BLaER1 treated with 17β-estradiol and CSF1 and Interleukin-3, amounts not matched to agents 10 nM and 100 nM (cell line): ENCODE measurements around the gene FAM177A1.

Source experiments
- H3K27ac ChIP-seq, 11 experiments: shearing (Covaris generic); formaldehyde crosslinking; 2 replicates each; pipeline ENCODE4 v1.8.1; 2022
- H3K27me3 ChIP-seq, 11 experiments: shearing (Covaris generic); formaldehyde crosslinking; 2 replicates each; pipeline ENCODE4 v1.8.1; 2022
- H3K36me3 ChIP-seq, 11 experiments: shearing (Covaris generic); formaldehyde crosslinking; 2 replicates each; pipeline ENCODE4 v1.8.1; 2022
- H3K4me1 ChIP-seq, 10 experiments: shearing (Covaris generic); formaldehyde crosslinking; 2 replicates each; pipeline ENCODE4 v1.8.1; 2022
- H3K4me2 ChIP-seq, 11 experiments: shearing (Covaris generic); formaldehyde crosslinking; 2 replicates each; pipeline ENCODE4 v1.8.1; 2022
- H3K4me3 ChIP-seq, 10 experiments: shearing (Covaris generic); formaldehyde crosslinking; 2 replicates each; pipeline ENCODE4 v1.8.1; 2022
- H3K9ac ChIP-seq, 11 experiments: shearing (Covaris generic); formaldehyde crosslinking; 2 replicates each; pipeline ENCODE4 v1.8.1; 2022
- H3K9me3 ChIP-seq, 11 experiments: shearing (Covaris generic); formaldehyde crosslinking; replicated peaks in 1 of 11; 2 replicates each; pipeline ENCODE4 v1.8.1; 2022
- H4K20me1 ChIP-seq, 11 experiments: shearing (Covaris generic); formaldehyde crosslinking; 2 replicates each; pipeline ENCODE4 v1.8.1; 2022
- Cebpa-rat ChIP-seq, 11 experiments: shearing (Covaris generic); IDR thresholded peaks; 2 replicates each; pipeline ENCODE4 v1.8.1; 2022

FAM177A1 gene

GRCh38 chr14:35046048-35046750, at the start of gene FAM177A1:
Gene FAM177A1, plus strand, starts transcription at chr14:35046272. Its CDS starts 192 bp downstream, at chr14:35046464.
- TF ChIP-seq Cebpa-rat (IDR thresholded peaks at IDR 0.05) = no peak
- Histone ChIP-seq H3K4me2 (peak within 1 kb of the TSS; percentile 78 to 96 (median 91)), H3K4me3 (peak within 1 kb of the TSS; percentile 76 to 91 (median 83)), H4K20me1 (no peaks in the 10 kb centered on the region), H3K36me3 (peaks cover 5 to 22% (median 10%) of the 10 kb centered on the region in 11 experiments; a peak in 15 of 22 replicates), H3K9me3 (no peaks in the 10 kb centered on the region), H3K27me3 (no peaks in the 10 kb centered on the region), H3K4me1 (peaks cover 12 to 38% (median 17%) of the 10 kb centered on the region in 10 experiments), H3K9ac (peak within 1 kb of the TSS; percentile 74 to 87 (median 84)), H3K27ac (peak within 1 kb of the TSS; percentile 67 to 85 (median 74))

DNA sequence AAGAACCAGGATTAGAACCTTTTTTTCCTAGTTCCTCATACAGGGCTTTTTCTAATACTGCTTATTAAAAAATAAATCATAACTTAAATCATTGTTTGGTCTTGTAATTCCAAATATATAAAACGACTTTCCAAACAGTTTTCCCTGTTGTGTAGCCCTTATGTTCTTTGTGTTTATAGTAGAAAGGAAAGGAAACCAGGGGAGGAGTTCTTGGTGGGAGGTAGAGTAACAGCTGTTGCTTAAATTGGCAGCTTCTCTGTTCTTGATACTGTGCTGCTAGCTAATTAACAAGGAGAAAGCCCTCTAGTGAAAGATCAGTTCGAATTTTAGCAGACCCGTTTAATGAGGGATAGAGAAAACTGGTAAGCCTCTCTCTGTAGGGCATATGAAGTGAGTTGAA, 48.3 kb upstream of the FAM177A1 start:
- no peaks in the 10 kb centered on the region for H3K27me3 ChIP-seq
- H3K4me1 ChIP-seq = peaks cover 0 to 3% (median 0%) of the 10 kb centered on the region in 10 experiments; a peak in 1 of 20 replicates
- H3K9ac ChIP-seq = no peak overlapping the region
- H3K36me3 ChIP-seq = peaks cover 44 to 70% (median 60%) of the 10 kb centered on the region in 11 experiments
- H3K4me2 ChIP-seq = no peak overlapping the region
- H4K20me1 ChIP-seq = peaks cover 0 to 35% (median 30%) of the 10 kb centered on the region in 11 experiments; a peak in 11 of 22 replicates
- TF ChIP-seq Cebpa-rat (IDR thresholded peaks at IDR 0.05) = no peak
- no peaks in the 10 kb centered on the region for H3K9me3 ChIP-seq
- H3K4me3 ChIP-seq = no peak overlapping the region
- H3K27ac ChIP-seq = no peak overlapping the region

DNA sequence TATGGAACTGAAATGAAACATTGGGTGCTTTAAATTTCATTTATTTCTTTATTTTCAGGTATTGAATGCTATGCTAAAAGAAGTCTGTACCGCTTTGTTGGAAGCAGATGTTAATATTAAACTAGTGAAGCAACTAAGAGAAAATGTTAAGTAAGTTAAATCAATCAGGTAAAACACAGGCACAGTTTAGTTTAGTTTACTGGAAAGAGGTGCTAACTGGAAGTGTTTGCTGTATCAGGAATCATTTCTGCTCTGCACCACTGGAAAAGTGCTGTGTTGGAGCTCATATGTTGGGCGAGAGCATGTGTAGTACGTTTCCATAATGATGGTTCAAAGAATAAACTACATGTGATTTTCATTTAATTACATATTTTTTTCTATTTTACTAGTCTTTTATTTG, 46.6 kb upstream of the FAM177A1 start:
- H3K4me2 ChIP-seq = no peak overlapping the region
- no peak for TF ChIP-seq Cebpa-rat (IDR thresholded peaks at IDR 0.05)

DNA sequence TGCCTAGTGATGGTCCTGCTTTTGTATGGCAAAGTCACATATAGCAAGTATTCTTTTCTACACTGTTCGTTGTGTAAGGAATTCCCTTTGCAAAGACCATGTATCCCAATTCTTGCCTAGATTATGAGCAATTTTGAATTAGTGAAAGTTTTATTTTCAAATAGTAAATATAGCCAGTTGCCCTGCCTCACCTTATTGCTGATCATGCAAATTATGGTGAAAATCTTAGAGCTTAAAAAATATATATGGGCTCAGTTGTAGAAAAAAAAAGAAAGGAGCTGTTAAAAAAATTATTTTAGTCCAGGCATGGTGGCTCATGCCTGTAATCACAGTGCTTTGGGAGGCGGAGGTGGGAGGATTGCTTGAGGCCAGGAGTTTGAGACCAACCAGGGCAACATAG, 44.5 kb upstream of the FAM177A1 start:
- H3K4me3 ChIP-seq = no peak overlapping the region
- H3K36me3 ChIP-seq = peaks cover 72 to 96% (median 83%) of the 10 kb centered on the region in 11 experiments
- H3K27ac ChIP-seq = no peak overlapping the region
- no peaks in the 10 kb centered on the region for H3K4me1 ChIP-seq
- no peaks in the 10 kb centered on the region for H3K9me3 ChIP-seq
- no peaks in the 10 kb centered on the region for H3K27me3 ChIP-seq
- H3K9ac ChIP-seq = no peak overlapping the region
- H3K4me2 ChIP-seq = no peak overlapping the region
- TF ChIP-seq Cebpa-rat (IDR thresholded peaks at IDR 0.05) = no peak
- H4K20me1 ChIP-seq = peaks cover 0 to 1% (median 0%) of the 10 kb centered on the region in 11 experiments; a peak in 5 of 22 replicates

More for the DNA sequence above, 46.6 kb upstream of the FAM177A1 start:
- Histone ChIP-seq H3K4me3 (no peak overlapping the region), H3K9me3 (no peaks in the 10 kb centered on the region), H3K9ac (no peak overlapping the region), H3K36me3 (peaks cover 59 to 87% (median 77%) of the 10 kb centered on the region in 11 experiments), H4K20me1 (peaks cover 0 to 22% (median 16%) of the 10 kb centered on the region in 11 experiments; a peak in 10 of 22 replicates), H3K27me3 (no peaks in the 10 kb centered on the region), H3K27ac (no peak overlapping the region), H3K4me1 (peaks cover 0 to 3% (median 0%) of the 10 kb centered on the region in 10 experiments; a peak in 1 of 20 replicates)

GRCh38 chr14:35004839-35005238, 41.2 kb upstream of the FAM177A1 start:
- H3K4me2 ChIP-seq = no peak overlapping the region
- no peak overlapping the region for H3K27ac ChIP-seq
- no peaks in the 10 kb centered on the region for H4K20me1 ChIP-seq
- H3K36me3 ChIP-seq = peaks cover 74 to 91% (median 83%) of the 10 kb centered on the region in 11 experiments
- TF ChIP-seq Cebpa-rat (IDR thresholded peaks at IDR 0.05) = no peak
- H3K4me3 ChIP-seq = no peak overlapping the region
- H3K27me3 ChIP-seq = no peaks in the 10 kb centered on the region
- H3K9me3 ChIP-seq = no peaks in the 10 kb centered on the region
- no peaks in the 10 kb centered on the region for H3K4me1 ChIP-seq
- H3K9ac ChIP-seq = no peak overlapping the region

DNA sequence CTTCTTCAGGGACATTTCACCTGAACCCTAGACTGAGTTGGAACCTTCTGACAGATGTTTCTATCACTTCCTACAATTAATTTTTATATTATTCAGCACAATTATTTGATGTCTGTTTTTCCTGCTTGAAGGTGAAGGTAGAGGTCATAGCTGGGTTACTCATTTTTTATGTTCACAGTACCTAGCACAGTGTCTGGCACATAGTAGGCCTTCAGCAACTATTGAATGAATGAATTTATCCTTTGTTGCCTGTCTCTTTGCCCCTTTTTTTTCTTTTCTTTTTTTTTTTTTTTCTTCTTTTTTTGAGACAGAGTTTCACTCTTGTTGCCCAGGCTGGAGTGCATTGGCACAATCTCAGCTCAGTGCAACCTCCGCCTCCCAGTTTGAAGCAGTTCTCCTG, 29.5 kb upstream of the FAM177A1 start:
- no peaks in the 10 kb centered on the region for H3K9me3 ChIP-seq
- peaks cover 0 to 8% (median 0%) of the 10 kb centered on the region in 11 experiments; a peak in 1 of 22 replicates for H4K20me1 ChIP-seq
- H3K27ac ChIP-seq = no peak overlapping the region
- no peak overlapping the region for H3K9ac ChIP-seq
- TF ChIP-seq Cebpa-rat (IDR thresholded peaks at IDR 0.05) = no peak
- peaks cover 0 to 18% (median 16%) of the 10 kb centered on the region in 10 experiments; a peak in 14 of 20 replicates for H3K4me1 ChIP-seq
- no peaks in the 10 kb centered on the region for H3K27me3 ChIP-seq
- no peak overlapping the region for H3K4me2 ChIP-seq
- no peak overlapping the region for H3K4me3 ChIP-seq
- H3K36me3 ChIP-seq = peaks cover 85 to 100% (median 94%) of the 10 kb centered on the region in 11 experiments

DNA sequence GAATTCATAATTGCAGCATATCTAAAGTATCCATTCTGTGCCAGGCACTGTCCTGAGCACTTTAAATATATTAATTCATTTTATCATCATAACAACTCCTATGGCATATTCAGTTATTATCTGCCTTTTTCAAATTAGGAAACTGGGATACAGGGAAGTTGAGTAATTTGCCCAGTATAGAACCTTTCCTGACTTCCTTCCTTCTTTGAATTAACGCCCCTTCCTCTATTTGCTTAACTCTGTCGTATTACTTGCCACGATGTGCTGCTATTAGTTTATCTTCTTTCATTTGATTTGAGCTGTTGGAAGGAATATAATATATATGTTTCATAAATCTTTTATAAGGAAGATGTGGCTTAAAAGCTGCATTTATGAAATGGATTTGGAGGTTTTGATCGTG, 25.4 kb upstream of the FAM177A1 start:
- Histone ChIP-seq H3K9ac (no peak overlapping the region), H3K4me1 (peaks cover 0 to 19% (median 16%) of the 10 kb centered on the region in 10 experiments; a peak in 14 of 20 replicates), H3K36me3 (peaks cover 85 to 100% (median 95%) of the 10 kb centered on the region in 11 experiments), H3K27me3 (no peaks in the 10 kb centered on the region), H3K27ac (peak overlapping the region in 3 of 11 experiments; percentile 31 to 45 (median 36); a peak in 4 of 22 replicates), H3K4me3 (no peak overlapping the region), H3K9me3 (no peaks in the 10 kb centered on the region), H3K4me2 (peak overlapping the region in 8 of 11 experiments; percentile 7 to 67 (median 62); a peak in 15 of 22 replicates), H4K20me1 (peaks cover 0 to 9% (median 0%) of the 10 kb centered on the region in 11 experiments; a peak in 1 of 22 replicates)
- no peak for TF ChIP-seq Cebpa-rat (IDR thresholded peaks at IDR 0.05)

GRCh38 chr14:35028435-35028834, 17.6 kb upstream of the FAM177A1 start:
- peaks cover 90 to 100% (median 98%) of the 10 kb centered on the region in 11 experiments for H3K36me3 ChIP-seq
- H3K4me3 ChIP-seq = no peak overlapping the region
- no peaks in the 10 kb centered on the region for H3K4me1 ChIP-seq
- H4K20me1 ChIP-seq = no peaks in the 10 kb centered on the region; a peak in 1 of 22 replicates
- H3K27me3 ChIP-seq = no peaks in the 10 kb centered on the region
- no peak overlapping the region for H3K9ac ChIP-seq
- peaks cover 13 to 38% (median 25%) of the 10 kb centered on the region in 11 experiments for H3K9me3 ChIP-seq
- no peak for TF ChIP-seq Cebpa-rat (IDR thresholded peaks at IDR 0.05)
- H3K4me2 ChIP-seq = no peak overlapping the region
- no peak overlapping the region for H3K27ac ChIP-seq

- no peak for TF ChIP-seq Cebpa-rat (IDR thresholded peaks at IDR 0.05)
- H3K4me3 ChIP-seq = no peak overlapping the region; a peak in 1 of 20 replicates
- peaks cover 33 to 68% (median 57%) of the 10 kb centered on the region in 11 experiments for H3K9me3 ChIP-seq
- no peaks in the 10 kb centered on the region for H3K27me3 ChIP-seq
- H3K4me2 ChIP-seq = no peak overlapping the region
- no peaks in the 10 kb centered on the region for H3K4me1 ChIP-seq
- no peak overlapping the region for H3K27ac ChIP-seq
- H3K9ac ChIP-seq = no peak overlapping the region
- H4K20me1 ChIP-seq = no peaks in the 10 kb centered on the region; a peak in 1 of 22 replicates
- H3K36me3 ChIP-seq = peaks cover 71 to 76% (median 74%) of the 10 kb centered on the region in 11 experiments
Measured at GRCh38 chr14:35032562-35032961, 13.5 kb upstream of the FAM177A1 start.
